ENCODE data around the gene BCL7B. TPM values are rescaled to one million over a fixed set of nuclear protein-coding genes. Genes with fewer than 3 reads are reported as not detected.
A peak's percentile ranks its signal among the peaks of the same experiment; 100 is the strongest.

Gene BCL7B
- total RNA-seq (10 to 100 TPM; 29.5 to 52.4 (median 34.0) TPM), polyA plus RNA-seq (10 to 100 TPM; 31.8 to 44.8 TPM)
- long read RNA-seq, donor 1, transcript BCL7B-201 (6 exons, 1,975 nt): major isoform, 18 of 42 reads
- long read RNA-seq, donor 1, transcript BCL7B-210 (6 exons, 1,638 nt): minor isoform, 9 of 42 reads
- long read RNA-seq, donor 1, partial matches to known transcripts: 7 of 42 reads
- long read RNA-seq, donor 1, other reads (novel, unspliced or antisense): 4 of 42 reads
- long read RNA-seq, donor 2, transcript BCL7B-213 (3 exons, 1,802 nt): minor isoform, 5 of 28 reads
- long read RNA-seq, donor 2, transcript BCL7B-201 (6 exons, 1,975 nt): major isoform, 12 of 28 reads
- long read RNA-seq, donor 2, transcript BCL7B-210 (6 exons, 1,638 nt): minor isoform, 5 of 28 reads
- long read RNA-seq, donor 2, partial matches to known transcripts: 5 of 28 reads
- long read RNA-seq, donor 2, other reads (novel, unspliced or antisense): 0 of 28 reads
- long read RNA-seq, donor 3, transcript BCL7B-201 (6 exons, 1,975 nt): major isoform, 52 of 82 reads
- long read RNA-seq, donor 3, transcript BCL7B-210 (6 exons, 1,638 nt): minor isoform, 9 of 82 reads
- long read RNA-seq, donor 3, transcript BCL7B-205 (5 exons, 887 nt): minor isoform, 5 of 82 reads
- long read RNA-seq, donor 3, transcript BCL7B-206 (7 exons, 985 nt): minor isoform, 5 of 82 reads
- long read RNA-seq, donor 3, partial matches to known transcripts: 3 of 82 reads
- long read RNA-seq, donor 3, other reads (novel, unspliced or antisense): 4 of 82 reads

GRCh38 chr7:73557397-73558257 lies at the start of gene BCL7B:
Gene BCL7B (minus strand): TSS chr7:73557690. CDS start chr7:73557578, 112 bp downstream.
- DNase-seq: peak; percentile 66 to 86 (median 77)
- TF ChIP-seq CTCF (IDR thresholded peaks at IDR 0.05) (peak in 1 of 3 donors; percentile 0), EP300 (IDR thresholded peaks at IDR 0.05) (no peak), POLR2A (IDR thresholded peaks at IDR 0.05) (peak; percentile 72)
- no peaks in the 10 kb centered on the region for H3K27me3 ChIP-seq
- intact Hi-C loops (cut with DNase I): no loop called here
- peaks cover 6% of the 10 kb centered on the region for H3K4me1 ChIP-seq (ENCODE audit: insufficient read depth)
- peak within 1 kb of the TSS; percentile 84 to 97 for H3K27ac ChIP-seq
- H3K36me3 ChIP-seq: no peaks in the 10 kb centered on the region
- no peaks in the 10 kb centered on the region for H3K9me3 ChIP-seq
- peak within 1 kb of the TSS; percentile 95 for H3K4me3 ChIP-seq
- 3 to 9% (median 4%) methylated on average over 40 to 83 of the region's 83 CpGs for WGBS, 3 donors

GRCh38 chr7:73605601-73606220 lies 48.2 kb upstream of the BCL7B start:
- Histone ChIP-seq H3K9me3 (no peaks in the 10 kb centered on the region), H3K36me3 (no peaks in the 10 kb centered on the region), H3K27ac (no peak overlapping the region), H3K27me3 (no peaks in the 10 kb centered on the region), H3K4me3 (no peak overlapping the region), H3K4me1 (ENCODE audit: insufficient read depth) (no peaks in the 10 kb centered on the region)
- intact Hi-C loops (cut with DNase I): loop anchor here in 3 of 4 donors (5.0 to 10.0 kb wide), 4 partner anchors 59 to 252 kb away; partner anchors contain the start of gene VPS37D (in 2 of the 3)
- WGBS, 3 donors: 54 to 62% (median 57%) methylated on average over 23 of the region's 23 CpGs
- DNase-seq: no peak
- no peak for TF ChIP-seq EP300 (IDR thresholded peaks at IDR 0.05)
- TF ChIP-seq POLR2A (IDR thresholded peaks at IDR 0.05): no peak
- TF ChIP-seq CTCF (IDR thresholded peaks at IDR 0.05): no peak

- intact Hi-C loops (cut with DNase I): loop anchor here in 2 of 4 donors (10.0 kb wide), 2 partner anchors 62 to 252 kb away; partner anchors contain the start of gene VPS37D (in 2 of the 2)
- Histone ChIP-seq H3K27me3 (no peaks in the 10 kb centered on the region), H3K36me3 (no peaks in the 10 kb centered on the region), H3K4me3 (no peak overlapping the region), H3K9me3 (no peaks in the 10 kb centered on the region), H3K4me1 (ENCODE audit: insufficient read depth) (no peaks in the 10 kb centered on the region), H3K27ac (no peak overlapping the region)
- DNase-seq: no peak
- WGBS, 3 donors: 69 to 76% (median 69%) methylated on average over 21 to 22 of the region's 22 CpGs
- TF ChIP-seq CTCF (IDR thresholded peaks at IDR 0.05): no peak
- TF ChIP-seq EP300 (IDR thresholded peaks at IDR 0.05): no peak
- TF ChIP-seq POLR2A (IDR thresholded peaks at IDR 0.05): no peak
Observed at GRCh38 chr7:73602721-73603651, 45.5 kb upstream of the BCL7B start.

All from ovary (tissue), 10 donors.